ENCODE measurements around the gene IL20RB.

DNA sequence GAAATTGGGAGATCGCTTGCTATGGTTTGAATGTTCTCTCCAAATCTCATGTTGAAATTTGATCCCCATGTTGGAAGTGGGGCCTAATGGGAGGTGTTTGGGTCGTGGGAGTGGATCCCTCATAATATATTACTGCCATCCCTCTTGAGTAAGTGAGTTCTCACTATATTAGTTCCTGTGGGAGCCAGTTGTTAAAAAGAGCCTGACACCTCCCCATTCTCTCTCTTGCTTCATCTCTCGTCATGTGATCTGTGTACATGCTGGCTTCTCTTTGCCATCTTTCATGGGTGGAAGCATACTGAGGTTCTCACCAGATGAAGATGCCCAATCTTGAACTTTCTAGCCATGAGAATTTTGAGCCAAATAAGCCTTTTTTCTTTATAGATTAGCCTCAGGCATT, 43.0 kb upstream of the IL20RB start:
- no peak for TF ChIP-seq CTCF (IDR thresholded peaks at IDR 0.05)
- no peak for TF ChIP-seq POLR2A (IDR thresholded peaks at IDR 0.05)
- TF ChIP-seq EP300 (IDR thresholded peaks at IDR 0.05) = no peak
